Measurements from ENCODE around the gene CDK6. TPM values are rescaled to one million over a fixed set of nuclear protein-coding genes. Genes with fewer than 3 reads are reported as not detected.

CDK6 gene
- polyA plus RNA-seq, 2 of the 4 experiments (the other 2 are of a cell fraction) = 13.6 to 25.9 TPM

- peak in 1 of 2 experiments; percentile 36 for DNase-seq (ENCODE audit: low read depth in 1 of 2, low spot score in 1 of 2)
- H3K9me3 ChIP-seq = no peaks in the 10 kb centered on the region
- TF ChIP-seq TFCP2L1 (CRISPR knock-in tag; IDR thresholded peaks at IDR 0.05) (no peak), PBX3 (IDR thresholded peaks at IDR 0.05) (0 out of 2 replicates have a peak, but pooled peaks have one; percentile 28), GATA3 (IDR thresholded peaks at IDR 0.05; ENCODE audit: borderline replicate concordance) (no peak)
Measured at GRCh38 chr7:92834507-92835260, 1.7 kb downstream of the CDK6 start.

DNA sequence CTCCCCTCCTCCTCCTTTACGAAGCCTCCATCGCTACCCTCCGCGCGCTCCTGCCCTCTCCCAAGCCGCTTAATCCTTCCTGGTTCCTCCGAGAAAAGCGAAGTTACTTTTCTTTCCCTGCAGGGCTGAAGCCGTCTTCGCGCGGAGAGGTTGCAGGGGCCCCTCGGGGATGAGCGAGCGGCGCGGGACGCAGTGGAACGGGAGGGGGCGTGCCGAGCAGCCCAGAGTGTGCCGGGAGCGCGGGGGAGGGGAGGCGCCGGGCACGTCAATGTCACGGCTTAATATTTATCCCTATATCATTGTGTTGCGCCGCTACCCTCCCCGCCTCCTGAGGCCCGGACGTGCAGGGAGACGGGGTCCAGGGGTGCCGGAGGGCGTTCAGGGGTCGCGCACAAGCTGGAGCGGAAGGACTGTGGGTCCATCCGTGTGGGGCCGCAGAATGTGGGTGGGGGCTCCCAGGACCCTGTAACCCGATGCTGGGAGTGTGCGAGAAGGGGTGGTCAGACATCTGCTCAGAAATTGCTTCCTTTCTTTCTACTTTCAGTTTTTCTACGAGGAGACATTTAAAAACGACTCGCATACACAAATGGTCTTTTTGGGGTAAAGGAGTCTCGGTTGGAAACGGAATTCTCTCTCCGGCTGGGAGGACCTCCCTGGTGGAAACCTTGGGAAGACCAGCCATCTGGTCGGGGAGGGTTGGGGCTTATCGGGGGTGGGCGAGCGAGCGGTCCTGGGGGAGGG is 2.4 kb downstream of the CDK6 start:
- peaks cover 26% of the 10 kb centered on the region for H3K4me1 ChIP-seq
- no peaks in the 10 kb centered on the region for H3K9me3 ChIP-seq
- peak overlapping the region; percentile 80 for H3K4me3 ChIP-seq
- TF ChIP-seq CTCF (IDR thresholded peaks at IDR 0.05) (no peak), HDAC2 (IDR thresholded peaks at IDR 0.05) (peak; percentile 22; the same call in 1 of the 2 replicates), PHF8 (IDR thresholded peaks at IDR 0.05; ENCODE audit: borderline replicate concordance, low read depth) (no peak), JUNB (IDR thresholded peaks at IDR 0.05) (no peak), JUN (IDR thresholded peaks at IDR 0.05) (0 out of 5 replicates have a peak, but pooled peaks of 1 of the 2 experiments have one; percentile 27), NR3C1 (IDR thresholded peaks at IDR 0.05) (no peak), HES2 (IDR thresholded peaks at IDR 0.05) (no peak), RAD21 (conservative IDR thresholded peaks at IDR 0.05 in 1 of 2, IDR thresholded peaks at IDR 0.05 in 1 of 2) (peak in 1 of 2 experiments; percentile 31; a peak in 1 of 5 replicates), POLR2A (IDR thresholded peaks at IDR 0.05; ENCODE audit: low read length) (peak; percentile 41), EHF (CRISPR knock-in tag; IDR thresholded peaks at IDR 0.05) (no peak), NPAS2 (CRISPR knock-in tag; IDR thresholded peaks at IDR 0.05; ENCODE audit: borderline replicate concordance) (no peak), CEBPB (IDR thresholded peaks at IDR 0.05) (no peak), RNF2 (IDR thresholded peaks at IDR 0.05; ENCODE audit: borderline replicate concordance, low read depth) (0 out of 2 replicates have a peak, but pooled peaks have one; percentile 55), ZNF302 (CRISPR knock-in tag; IDR thresholded peaks at IDR 0.05) (no peak)
- TF ChIP-seq, protein P1, sequence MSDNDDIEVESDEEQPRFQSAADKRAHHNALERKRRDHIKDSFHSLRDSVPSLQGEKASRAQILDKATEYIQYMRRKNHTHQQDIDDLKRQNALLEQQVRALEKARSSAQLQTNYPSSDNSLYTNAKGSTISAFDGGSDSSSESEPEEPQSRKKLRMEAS (IDR thresholded peaks at IDR 0.05) = peak; percentile 78
- TF ChIP-seq, protein P2, sequence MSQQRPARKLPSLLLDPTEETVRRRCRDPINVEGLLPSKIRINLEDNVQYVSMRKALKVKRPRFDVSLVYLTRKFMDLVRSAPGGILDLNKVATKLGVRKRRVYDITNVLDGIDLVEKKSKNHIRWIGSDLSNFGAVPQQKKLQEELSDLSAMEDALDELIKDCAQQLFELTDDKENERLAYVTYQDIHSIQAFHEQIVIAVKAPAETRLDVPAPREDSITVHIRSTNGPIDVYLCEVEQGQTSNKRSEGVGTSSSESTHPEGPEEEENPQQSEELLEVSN (IDR thresholded peaks at IDR 0.05; ENCODE audit: borderline replicate concordance, low read depth) = peak; percentile 54
- H3K27ac ChIP-seq = peak overlapping the region; percentile 92 to 96
- WGBS (ENCODE audit: missing lambda C conversion rate) = under 1% methylated on average over 26 of the region's 54 CpGs
- CTCF ChIA-PET = interaction anchor here (0.6 to 5.7 kb wide), 49 partner anchors 9 to 304 kb away, joined by 3 to 74 read pairs (median 6); no protein-coding TSS in a partner anchor
- peak overlapping the region; percentile 85 for H3K4me2 ChIP-seq
- peak; percentile 67 to 76 for ATAC-seq
- no peak for FAIRE-seq
- peak; percentile 58 to 80 for DNase-seq (ENCODE audit: low read depth in 1 of 2, low spot score in 1 of 2)
- POLR2A ChIA-PET = interaction anchor here (2.0 to 2.8 kb wide), 2 partner anchors 67 to 139 kb away, joined by 12 to 24 read pairs; no protein-coding TSS in a partner anchor

More at GRCh38 chr7:92834507-92835260, 1.7 kb downstream of the CDK6 start:
- ChIA-PET CTCF (interaction anchor here (0.6 to 5.7 kb wide), 6 partner anchors 9 to 224 kb away, joined by 3 to 74 read pairs (median 18); no protein-coding TSS in a partner anchor), POLR2A (interaction anchor here (2.8 kb wide), 1 partner anchor 140 kb away, joined by 24 read pairs; no protein-coding TSS in a partner anchor)
- peak overlapping the region; percentile 92 to 96 for H3K27ac ChIP-seq
- ATAC-seq (peak; percentile 1 to 3; a peak in 3 of 6 replicates), FAIRE-seq (no peak)
- 3% methylated on average over 22 of the region's 53 CpGs for WGBS (ENCODE audit: missing lambda C conversion rate)
- H3K4me3 ChIP-seq = peak overlapping the region; percentile 80
- peaks cover 18% of the 10 kb centered on the region for H3K4me1 ChIP-seq
- H3K4me2 ChIP-seq = peak overlapping the region; percentile 85

Data from A549 (cell line).